ENCODE results near the gene NR6A1.

The NR6A1 gene

GRCh38 chr9:124645274-124645673, 125.8 kb downstream of the NR6A1 start:
- H3K9ac ChIP-seq (ENCODE audit: low read length) = no peak overlapping the region
- TF ChIP-seq, protein P1, sequence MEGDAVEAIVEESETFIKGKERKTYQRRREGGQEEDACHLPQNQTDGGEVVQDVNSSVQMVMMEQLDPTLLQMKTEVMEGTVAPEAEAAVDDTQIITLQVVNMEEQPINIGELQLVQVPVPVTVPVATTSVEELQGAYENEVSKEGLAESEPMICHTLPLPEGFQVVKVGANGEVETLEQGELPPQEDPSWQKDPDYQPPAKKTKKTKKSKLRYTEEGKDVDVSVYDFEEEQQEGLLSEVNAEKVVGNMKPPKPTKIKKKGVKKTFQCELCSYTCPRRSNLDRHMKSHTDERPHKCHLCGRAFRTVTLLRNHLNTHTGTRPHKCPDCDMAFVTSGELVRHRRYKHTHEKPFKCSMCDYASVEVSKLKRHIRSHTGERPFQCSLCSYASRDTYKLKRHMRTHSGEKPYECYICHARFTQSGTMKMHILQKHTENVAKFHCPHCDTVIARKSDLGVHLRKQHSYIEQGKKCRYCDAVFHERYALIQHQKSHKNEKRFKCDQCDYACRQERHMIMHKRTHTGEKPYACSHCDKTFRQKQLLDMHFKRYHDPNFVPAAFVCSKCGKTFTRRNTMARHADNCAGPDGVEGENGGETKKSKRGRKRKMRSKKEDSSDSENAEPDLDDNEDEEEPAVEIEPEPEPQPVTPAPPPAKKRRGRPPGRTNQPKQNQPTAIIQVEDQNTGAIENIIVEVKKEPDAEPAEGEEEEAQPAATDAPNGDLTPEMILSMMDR (IDR thresholded peaks at IDR 0.05; ENCODE audit: insufficient read depth, low read length, poor library complexity, severe bottlenecking) = no peak
- no peak for TF ChIP-seq EZH2phosphoT487 (conservative IDR thresholded peaks at IDR 0.05; ENCODE audit: low read length)
- peaks cover 14% of the 10 kb centered on the region for H4K20me1 ChIP-seq (ENCODE audit: low read depth, low read length)
- H3F3A ChIP-seq (ENCODE audit: insufficient read depth) = no peaks in the 10 kb centered on the region
- no peak overlapping the region for H3K4me3 ChIP-seq (ENCODE audit: insufficient read depth, low read length, poor library complexity, severe bottlenecking)
- 0 out of 2 replicates have a peak, but pooled peaks cover 6% of the 10 kb centered on the region for H3K79me2 ChIP-seq (ENCODE audit: insufficient read depth, low read length)
- H3K9me3 ChIP-seq (ENCODE audit: insufficient read depth, low read length) = no peaks in the 10 kb centered on the region
- no peaks in the 10 kb centered on the region for H3K27me3 ChIP-seq (ENCODE audit: low read length)
- no peak overlapping the region for H3K4me2 ChIP-seq (ENCODE audit: low read depth, low read length, poor library complexity, severe bottlenecking)
- H3K9me2 ChIP-seq (replicated peaks; ENCODE audit: insufficient read depth, low read length) = no peaks in the 10 kb centered on the region
- H3K27ac ChIP-seq (ENCODE audit: low read depth, low read length) = no peak overlapping the region
- H2AFZ ChIP-seq (ENCODE audit: low read depth, low read length, severe bottlenecking) = no peak overlapping the region
- no peaks in the 10 kb centered on the region for H3K36me3 ChIP-seq (ENCODE audit: low read length)

- no peak overlapping the region for H3K4me2 ChIP-seq (ENCODE audit: low read depth, low read length, poor library complexity, severe bottlenecking)
- no peak overlapping the region for H2AFZ ChIP-seq (ENCODE audit: low read depth, low read length, severe bottlenecking)
- no peak for TF ChIP-seq EZH2phosphoT487 (conservative IDR thresholded peaks at IDR 0.05; ENCODE audit: low read length)
- TF ChIP-seq, protein P1 (IDR thresholded peaks at IDR 0.05; ENCODE audit: insufficient read depth, low read length, poor library complexity, severe bottlenecking) = no peak
Observed at GRCh38 chr9:124639637-124640036, 131.5 kb downstream of the NR6A1 start.

GRCh38 chr9:124635285-124635684, 135.8 kb downstream of the NR6A1 start:
- Histone ChIP-seq H3K9me3 (ENCODE audit: insufficient read depth, low read length) (no peaks in the 10 kb centered on the region), H3K27me3 (ENCODE audit: low read length) (no peaks in the 10 kb centered on the region), H3F3A (ENCODE audit: insufficient read depth) (no peaks in the 10 kb centered on the region), H4K20me1 (ENCODE audit: low read depth, low read length) (0 out of 2 replicates have a peak, but pooled peaks cover 3% of the 10 kb centered on the region), H3K27ac (ENCODE audit: low read depth, low read length) (no peak overlapping the region), H3K79me2 (ENCODE audit: insufficient read depth, low read length) (no peaks in the 10 kb centered on the region), H3K4me3 (ENCODE audit: insufficient read depth, low read length, poor library complexity, severe bottlenecking) (no peak overlapping the region), H3K9me2 (replicated peaks; ENCODE audit: insufficient read depth, low read length) (no peaks in the 10 kb centered on the region), H2AFZ (ENCODE audit: low read depth, low read length, severe bottlenecking) (no peak overlapping the region), H3K36me3 (ENCODE audit: low read length) (no peaks in the 10 kb centered on the region), H3K9ac (ENCODE audit: low read length) (no peak overlapping the region), H3K4me2 (ENCODE audit: low read depth, low read length, poor library complexity, severe bottlenecking) (no peak overlapping the region)
- no peak for TF ChIP-seq EZH2phosphoT487 (conservative IDR thresholded peaks at IDR 0.05; ENCODE audit: low read length)
- TF ChIP-seq, protein P1 (IDR thresholded peaks at IDR 0.05; ENCODE audit: insufficient read depth, low read length, poor library complexity, severe bottlenecking) = no peak

More at GRCh38 chr9:124639637-124640036, 131.5 kb downstream of the NR6A1 start:
- Histone ChIP-seq H3F3A (ENCODE audit: insufficient read depth) (no peaks in the 10 kb centered on the region), H3K27ac (ENCODE audit: low read depth, low read length) (no peak overlapping the region), H3K4me3 (ENCODE audit: insufficient read depth, low read length, poor library complexity, severe bottlenecking) (no peak overlapping the region), H4K20me1 (ENCODE audit: low read depth, low read length) (0 out of 2 replicates have a peak, but pooled peaks cover 6% of the 10 kb centered on the region), H3K79me2 (ENCODE audit: insufficient read depth, low read length) (0 out of 2 replicates have a peak, but pooled peaks cover 3% of the 10 kb centered on the region), H3K36me3 (ENCODE audit: low read length) (no peaks in the 10 kb centered on the region), H3K9me2 (replicated peaks; ENCODE audit: insufficient read depth, low read length) (no peaks in the 10 kb centered on the region), H3K9me3 (ENCODE audit: insufficient read depth, low read length) (no peaks in the 10 kb centered on the region), H3K27me3 (ENCODE audit: low read length) (no peaks in the 10 kb centered on the region), H3K9ac (ENCODE audit: low read length) (no peak overlapping the region)
